Thoracic aorta (tissue), 2 donors: Measurements from ENCODE around the gene DMRTB1. TPM values are rescaled to one million over a fixed set of nuclear protein-coding genes. Genes with fewer than 3 reads are reported as not detected.

Experiments used
- ATAC-seq: fragments of 150-250 bp; one replicate; pipeline ENCODE4 v1.8.0; 2017; ENCODE audit warnings: low read depth; ENCODE audit not compliant: insufficient number of reproducible peaks, low FRiP score
- DNase-seq: peaks from one replicate; pipeline ENCODE4 v3.0.0-alpha.2; 2020; ENCODE audit warnings: low spot score
- H3K27ac ChIP-seq, 2 donors: fragments of 200-600 bp; sonication (generic); 1 replicate in 1 of 2; 2 replicates in 1 of 2; pipeline ENCODE4 v1.5.1; 2016; ENCODE audit warnings: mild to moderate bottlenecking in 2 of 2, moderate library complexity in 2 of 2
- H3K27me3 ChIP-seq: fragments of 200-600 bp; sonication (generic); replicated peaks from 2 replicates; pipeline ENCODE4 v1.6.0; 2016; ENCODE audit warnings: mild to moderate bottlenecking; ENCODE audit not compliant: insufficient read depth
- H3K36me3 ChIP-seq: fragments of 200-600 bp; sonication (generic); one replicate; pipeline ENCODE4 v1.5.1; 2016
- H3K4me1 ChIP-seq, 2 donors: fragments of 200-600 bp; sonication (generic); 1 replicate in 1 of 2; 2 replicates in 1 of 2; pipeline versions ENCODE4 v1.5.1 to v1.6.0; 2016; ENCODE audit warnings: low read depth in 2 of 2, mild to moderate bottlenecking in 1 of 2; ENCODE audit not compliant: control insufficient read depth in 1 of 2
- H3K4me3 ChIP-seq: fragments of 200-600 bp; sonication (generic); 2 replicates; pipeline ENCODE4 v1.5.1; 2016; ENCODE audit warnings: mild to moderate bottlenecking
- H3K9me3 ChIP-seq: fragments of 200-600 bp; sonication (generic); 2 replicates; pipeline ENCODE4 v1.5.1; 2016
- total RNA-seq, 2 donors: library from RNA; depleted of rRNA; stranded (reverse); fragments of >200 nt; gene quantifications; one replicate each; pipeline versions ENCODE4 v1.1.0 to v1.2.3, GENCODE V29; 2016
- TF ChIP-seq, protein P1 (sequence below): fragments of 200-600 bp; sonication (generic); IDR thresholded peaks from one replicate; pipeline ENCODE4 v1.5.1; 2019; ENCODE audit warnings: antibody characterized with exemption

DMRTB1 gene
- total RNA-seq, 2 donors from 2014 or later: not detected

DNA sequence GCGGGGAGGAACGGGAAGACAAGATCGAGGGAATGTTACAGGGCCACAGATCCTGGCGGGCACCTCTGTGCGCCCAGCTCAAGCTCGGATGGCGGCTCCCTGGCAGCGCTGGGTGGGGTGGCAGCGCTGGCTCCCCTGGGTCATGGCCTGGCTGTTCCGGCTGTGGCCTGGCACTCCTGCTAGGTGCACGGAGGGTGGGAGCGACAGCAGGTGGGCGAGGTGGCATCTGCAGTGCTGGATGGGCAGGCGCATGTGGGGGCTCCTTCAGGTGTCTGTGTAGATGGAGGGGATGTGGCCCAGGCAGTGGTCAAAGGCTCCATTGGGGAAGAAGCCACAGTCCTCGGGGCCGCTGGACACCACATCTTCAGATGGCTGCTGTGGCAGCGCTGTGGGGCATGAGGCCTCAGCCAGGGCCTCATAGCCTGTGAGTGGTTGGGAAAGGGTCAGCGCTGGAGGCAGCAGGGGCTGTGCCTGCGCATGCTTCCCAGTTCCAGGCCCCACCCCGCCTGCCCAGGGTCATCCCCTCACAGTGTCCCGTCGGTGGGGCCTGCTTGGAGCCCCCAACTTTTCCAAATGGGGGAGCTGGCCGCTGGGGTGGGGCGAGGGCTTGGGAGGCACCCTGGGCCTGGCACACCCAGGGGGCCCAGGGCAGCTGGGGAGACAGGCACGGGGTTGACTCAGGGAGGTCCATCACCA, 47.3 kb downstream of the DMRTB1 start:
- no peaks in the 10 kb centered on the region for H3K36me3 ChIP-seq
- ATAC-seq (no peak), DNase-seq (no peak)
- peaks cover 0 to 8% of the 10 kb centered on the region in 2 donors for H3K4me1 ChIP-seq
- no peaks in the 10 kb centered on the region for H3K9me3 ChIP-seq
- no peak overlapping the region for H3K4me3 ChIP-seq
- TF ChIP-seq, protein P1, sequence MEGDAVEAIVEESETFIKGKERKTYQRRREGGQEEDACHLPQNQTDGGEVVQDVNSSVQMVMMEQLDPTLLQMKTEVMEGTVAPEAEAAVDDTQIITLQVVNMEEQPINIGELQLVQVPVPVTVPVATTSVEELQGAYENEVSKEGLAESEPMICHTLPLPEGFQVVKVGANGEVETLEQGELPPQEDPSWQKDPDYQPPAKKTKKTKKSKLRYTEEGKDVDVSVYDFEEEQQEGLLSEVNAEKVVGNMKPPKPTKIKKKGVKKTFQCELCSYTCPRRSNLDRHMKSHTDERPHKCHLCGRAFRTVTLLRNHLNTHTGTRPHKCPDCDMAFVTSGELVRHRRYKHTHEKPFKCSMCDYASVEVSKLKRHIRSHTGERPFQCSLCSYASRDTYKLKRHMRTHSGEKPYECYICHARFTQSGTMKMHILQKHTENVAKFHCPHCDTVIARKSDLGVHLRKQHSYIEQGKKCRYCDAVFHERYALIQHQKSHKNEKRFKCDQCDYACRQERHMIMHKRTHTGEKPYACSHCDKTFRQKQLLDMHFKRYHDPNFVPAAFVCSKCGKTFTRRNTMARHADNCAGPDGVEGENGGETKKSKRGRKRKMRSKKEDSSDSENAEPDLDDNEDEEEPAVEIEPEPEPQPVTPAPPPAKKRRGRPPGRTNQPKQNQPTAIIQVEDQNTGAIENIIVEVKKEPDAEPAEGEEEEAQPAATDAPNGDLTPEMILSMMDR: no peak
- H3K27ac ChIP-seq: no peak overlapping the region
- no peaks in the 10 kb centered on the region for H3K27me3 ChIP-seq

DNA sequence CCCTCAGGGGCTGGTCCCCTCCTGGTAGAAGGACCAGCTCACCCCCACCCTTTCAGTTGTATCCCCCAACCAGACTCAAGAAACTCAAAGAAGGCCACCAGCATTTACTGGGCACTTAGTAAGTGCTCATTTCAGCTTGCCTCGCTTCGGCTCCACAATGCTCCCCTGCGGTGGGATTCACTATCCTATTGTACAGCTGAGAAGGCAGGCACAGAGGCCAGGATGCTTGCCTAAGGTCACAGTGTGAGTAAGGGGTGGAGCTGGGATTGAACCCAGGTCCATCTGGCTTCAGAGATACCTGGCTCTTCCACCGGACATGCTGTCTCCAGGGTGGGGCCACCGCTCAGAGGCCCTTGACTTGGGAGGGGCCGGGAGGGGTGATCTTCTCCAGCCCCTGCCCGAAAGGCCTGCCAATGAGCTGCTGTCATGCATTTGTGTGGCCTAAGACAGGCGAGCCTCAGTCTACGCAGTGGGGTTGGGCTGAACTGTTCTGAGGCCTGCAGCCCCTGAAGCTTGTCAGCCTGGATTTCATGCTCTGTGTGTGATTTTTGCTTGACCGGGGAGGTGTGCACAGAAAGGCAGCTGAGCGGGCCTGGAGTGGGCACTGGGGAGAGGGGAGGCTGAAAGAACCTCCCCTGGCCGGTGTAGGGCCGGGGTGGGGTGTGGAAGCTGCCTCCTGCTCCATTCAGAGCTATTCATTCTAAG, 48.1 kb downstream of the DMRTB1 start:
- H3K4me3 ChIP-seq: no peak overlapping the region
- no peak overlapping the region for H3K27ac ChIP-seq
- DNase-seq (no peak), ATAC-seq (no peak)
- H3K9me3 ChIP-seq: no peaks in the 10 kb centered on the region
- H3K27me3 ChIP-seq: no peaks in the 10 kb centered on the region
- H3K4me1 ChIP-seq: peaks cover 5 to 15% of the 10 kb centered on the region in 2 donors
- TF ChIP-seq, protein P1: no peak
- no peaks in the 10 kb centered on the region for H3K36me3 ChIP-seq

DNA sequence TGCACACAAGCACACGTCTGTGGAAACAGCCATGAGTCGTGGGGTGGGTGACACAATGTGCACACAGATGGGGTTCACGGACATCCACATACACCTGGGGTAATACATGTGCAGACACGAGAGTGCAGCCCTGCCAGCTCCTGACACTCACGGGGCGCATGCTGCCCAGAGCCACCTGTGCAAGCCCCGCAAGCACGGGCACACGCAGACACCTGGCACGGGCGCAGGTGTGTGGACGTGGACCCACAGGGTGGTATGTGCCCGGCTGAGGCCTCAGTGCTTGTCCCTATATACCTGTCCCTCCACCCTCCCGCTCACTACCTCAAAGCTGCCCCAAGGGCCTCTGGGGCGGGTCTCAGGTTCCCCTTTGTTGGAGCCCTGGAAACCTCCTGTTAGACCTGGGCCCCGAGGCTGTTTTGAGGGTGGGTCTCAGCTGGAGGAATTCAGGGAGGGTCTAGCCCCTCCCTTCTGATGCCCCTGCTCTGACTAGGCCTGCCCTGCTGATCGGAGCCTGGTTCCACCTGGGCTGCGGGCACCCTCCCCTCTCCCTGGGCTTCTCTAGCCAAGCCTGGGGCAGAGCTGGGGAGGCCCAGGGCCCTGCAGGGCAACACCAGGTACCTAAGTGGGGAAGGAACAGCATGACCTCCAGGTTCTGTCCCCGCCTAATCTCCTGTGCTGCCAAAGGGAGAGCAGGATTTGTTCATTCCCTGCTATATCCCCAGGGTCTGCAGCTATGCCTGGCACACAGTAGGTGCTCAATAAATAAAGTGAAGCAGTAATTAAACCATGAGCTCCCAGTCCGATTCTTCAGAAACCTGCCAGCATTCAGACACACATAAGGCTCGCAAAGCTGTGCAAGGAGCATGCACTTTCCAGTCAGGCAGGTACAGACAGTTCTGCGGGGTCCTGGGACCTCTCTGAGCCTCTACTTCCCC, 49.1 kb downstream of the DMRTB1 start:
- Histone ChIP-seq H3K27me3 (no peaks in the 10 kb centered on the region), H3K36me3 (no peaks in the 10 kb centered on the region), H3K27ac (no peak overlapping the region), H3K4me1 (peaks cover 5 to 26% of the 10 kb centered on the region in 2 donors), H3K4me3 (no peak overlapping the region), H3K9me3 (no peaks in the 10 kb centered on the region)
- TF ChIP-seq, protein P1: no peak
- DNase-seq: no peak
- no peak for ATAC-seq

DNA sequence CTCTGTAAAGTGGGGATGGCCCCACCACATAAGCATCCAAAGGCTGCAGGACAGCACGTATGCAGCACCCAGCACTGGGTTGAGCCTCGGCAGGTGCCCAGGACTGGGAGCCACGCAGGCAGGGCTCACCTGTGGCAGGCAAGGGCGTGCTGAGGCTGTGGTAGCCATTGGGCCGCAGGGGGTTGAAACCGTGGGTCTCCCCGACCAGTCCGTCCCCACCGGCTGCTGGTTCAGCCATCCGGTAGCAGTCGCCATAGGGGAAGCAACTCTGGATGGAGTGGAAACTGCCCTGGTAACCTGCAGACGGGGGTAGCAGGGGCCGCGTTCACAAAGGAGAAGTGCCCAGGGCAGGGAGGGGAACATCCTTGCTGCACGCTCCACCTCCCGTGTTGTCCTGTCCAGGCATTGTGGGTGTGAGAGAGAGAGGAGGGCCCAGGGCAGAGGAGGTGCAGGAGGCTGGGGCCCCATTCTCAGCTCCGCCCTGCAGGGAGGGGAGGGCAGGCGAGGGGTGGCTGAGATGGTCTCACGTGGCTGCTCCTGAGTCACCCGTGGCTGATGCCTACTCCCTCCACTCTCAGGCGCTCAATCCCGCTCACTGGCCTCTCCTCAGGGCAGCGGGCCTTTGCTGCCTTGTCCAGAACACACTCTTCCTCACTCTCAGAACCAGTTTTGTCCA, 49.9 kb downstream of the DMRTB1 start:
- Histone ChIP-seq H3K36me3 (no peaks in the 10 kb centered on the region), H3K27me3 (no peaks in the 10 kb centered on the region), H3K9me3 (no peaks in the 10 kb centered on the region), H3K4me3 (no peak overlapping the region), H3K4me1 (peaks cover 5 to 26% of the 10 kb centered on the region in 2 donors), H3K27ac (no peak overlapping the region)
- DNase-seq (no peak), ATAC-seq (no peak)
- TF ChIP-seq, protein P1: no peak
